ENCODE measurements around the gene LCE6A.

DNA sequence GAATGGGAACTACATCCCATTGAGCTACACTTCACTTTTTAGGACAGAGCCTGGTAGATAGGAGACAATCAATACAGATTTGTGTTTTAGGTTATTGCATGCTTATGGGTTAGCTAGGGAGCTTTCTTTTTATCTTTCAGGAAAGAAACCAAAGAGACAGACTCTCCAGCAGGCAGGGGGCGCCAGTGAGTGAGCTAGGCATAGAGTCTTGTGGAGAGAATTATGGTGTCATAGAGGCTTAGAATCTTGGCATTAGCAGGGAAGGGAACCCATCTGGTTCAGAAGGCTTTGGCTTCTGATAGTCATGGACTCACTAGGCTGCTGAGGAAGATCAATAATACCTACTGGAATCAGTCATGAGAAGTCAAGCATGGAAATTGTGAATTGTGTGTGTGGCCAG lies 35.4 kb downstream of the LCE6A start, which contains the start of gene SMCP:
- TF ChIP-seq, protein P1, sequence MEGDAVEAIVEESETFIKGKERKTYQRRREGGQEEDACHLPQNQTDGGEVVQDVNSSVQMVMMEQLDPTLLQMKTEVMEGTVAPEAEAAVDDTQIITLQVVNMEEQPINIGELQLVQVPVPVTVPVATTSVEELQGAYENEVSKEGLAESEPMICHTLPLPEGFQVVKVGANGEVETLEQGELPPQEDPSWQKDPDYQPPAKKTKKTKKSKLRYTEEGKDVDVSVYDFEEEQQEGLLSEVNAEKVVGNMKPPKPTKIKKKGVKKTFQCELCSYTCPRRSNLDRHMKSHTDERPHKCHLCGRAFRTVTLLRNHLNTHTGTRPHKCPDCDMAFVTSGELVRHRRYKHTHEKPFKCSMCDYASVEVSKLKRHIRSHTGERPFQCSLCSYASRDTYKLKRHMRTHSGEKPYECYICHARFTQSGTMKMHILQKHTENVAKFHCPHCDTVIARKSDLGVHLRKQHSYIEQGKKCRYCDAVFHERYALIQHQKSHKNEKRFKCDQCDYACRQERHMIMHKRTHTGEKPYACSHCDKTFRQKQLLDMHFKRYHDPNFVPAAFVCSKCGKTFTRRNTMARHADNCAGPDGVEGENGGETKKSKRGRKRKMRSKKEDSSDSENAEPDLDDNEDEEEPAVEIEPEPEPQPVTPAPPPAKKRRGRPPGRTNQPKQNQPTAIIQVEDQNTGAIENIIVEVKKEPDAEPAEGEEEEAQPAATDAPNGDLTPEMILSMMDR (IDR thresholded peaks at IDR 0.05), result no peak
- TF ChIP-seq POLR2AphosphoS5 (IDR thresholded peaks at IDR 0.05), result no peak
- no peak for TF ChIP-seq POLR2A (IDR thresholded peaks at IDR 0.05)

All from prostate gland (tissue), 2 donors.